HG02938 (cell line): Measurements from ENCODE around the gene ST3GAL2.
A peak's percentile ranks its signal among the peaks of the same experiment; 100 is the strongest.
"Not testable (repeated sequence)": the region's sequence is repeated elsewhere in the genome, so short reads cannot be mapped to it uniquely, and the experiment has no call there.

Experiments used
- ATAC-seq: cut with Tn5 transposase; IDR thresholded peaks from one replicate; pipeline ENCODE4 v1.9.1; 2021; ENCODE audit warnings: mild to moderate bottlenecking, moderate library complexity; ENCODE audit not compliant: unreplicated experiment

Gene ST3GAL2

GRCh38 chr16:70391881-70392481, 46.9 kb downstream of the ST3GAL2 start:
- no peak for ATAC-seq

GRCh38 chr16:70391446-70391845, 47.5 kb downstream of the ST3GAL2 start:
- no peak for ATAC-seq

GRCh38 chr16:70390774-70391173, 48.1 kb downstream of the ST3GAL2 start:
- ATAC-seq, result no peak

- no peak for ATAC-seq
These were observed 50.8 kb downstream of the ST3GAL2 start for GRCh38 chr16:70388006-70388680.

GRCh38 chr16:70386289-70386986, 52.5 kb downstream of the ST3GAL2 start:
- ATAC-seq, result not testable (repeated sequence)

GRCh38 chr16:70383421-70383960, 55.4 kb downstream of the ST3GAL2 start:
- no peak for ATAC-seq

GRCh38 chr16:70381604-70382342, 57.1 kb downstream of the ST3GAL2 start:
- peak; percentile 11 for ATAC-seq

GRCh38 chr16:70380919-70381603, 57.8 kb downstream of the ST3GAL2 start:
- peak; percentile 91 for ATAC-seq

- no peak for ATAC-seq
These were observed 58.5 kb downstream of the ST3GAL2 start for GRCh38 chr16:70380248-70380918.

GRCh38 chr16:70378869-70379493, 59.9 kb downstream of the ST3GAL2 start:
- ATAC-seq, result no peak

GRCh38 chr16:70377782-70378181, 61.1 kb downstream of the ST3GAL2 start:
- no peak for ATAC-seq

- ATAC-seq, result no peak
These were observed 63.0 kb downstream of the ST3GAL2 start for GRCh38 chr16:70375636-70376611.

GRCh38 chr16:70374213-70374612, 64.7 kb downstream of the ST3GAL2 start:
- ATAC-seq, result no peak

- no peak for ATAC-seq
These were observed 65.8 kb downstream of the ST3GAL2 start for GRCh38 chr16:70372921-70373728.

GRCh38 chr16:70370924-70371323, 68.0 kb downstream of the ST3GAL2 start:
- ATAC-seq, result no peak

- not testable (repeated sequence) for ATAC-seq
These were observed 68.8 kb downstream of the ST3GAL2 start for GRCh38 chr16:70370145-70370544.

GRCh38 chr16:70364399-70364798, 74.5 kb downstream of the ST3GAL2 start:
- no peak for ATAC-seq

GRCh38 chr16:70359552-70359951, 79.3 kb downstream of the ST3GAL2 start:
- no peak for ATAC-seq
